ENCODE measurements around the gene LRRC14B.

The LRRC14B gene

DNA sequence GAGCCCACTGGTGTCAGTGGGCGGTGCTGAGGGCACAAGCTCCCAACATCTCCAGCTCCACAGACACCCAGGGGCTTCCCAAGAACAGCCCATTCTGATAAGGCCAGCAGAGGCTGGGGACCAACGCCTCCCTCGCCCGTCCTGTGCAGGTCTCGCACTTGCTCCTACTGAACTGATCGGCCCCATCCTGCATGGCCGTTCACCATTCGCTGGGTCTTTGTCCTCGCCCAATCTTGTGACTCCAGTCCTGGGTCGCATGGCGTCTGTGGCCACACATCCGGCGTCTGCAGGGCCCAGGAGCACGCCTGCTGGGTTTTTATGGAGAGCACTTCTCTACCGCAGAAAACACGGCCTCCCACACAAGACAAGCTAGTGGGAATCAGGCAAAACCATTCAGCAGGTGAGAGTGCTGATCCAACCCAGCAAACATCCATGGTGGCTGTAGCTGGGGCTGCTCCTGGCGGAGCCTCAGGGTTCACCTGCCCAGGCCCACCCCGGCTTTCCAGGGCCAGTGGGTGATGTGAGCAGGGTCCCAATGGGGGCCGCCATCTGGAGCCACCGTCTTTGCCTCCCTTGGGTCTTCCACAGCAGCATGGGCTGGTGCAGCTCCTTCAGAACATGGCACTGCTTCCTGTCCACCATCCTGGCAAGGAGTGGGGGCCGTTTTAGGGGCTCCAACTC, 7.4 kb downstream of the LRRC14B start:
- H3K4me3 ChIP-seq (ENCODE audit: low read depth, low read length), result no peak overlapping the region
- TF ChIP-seq, protein P1, sequence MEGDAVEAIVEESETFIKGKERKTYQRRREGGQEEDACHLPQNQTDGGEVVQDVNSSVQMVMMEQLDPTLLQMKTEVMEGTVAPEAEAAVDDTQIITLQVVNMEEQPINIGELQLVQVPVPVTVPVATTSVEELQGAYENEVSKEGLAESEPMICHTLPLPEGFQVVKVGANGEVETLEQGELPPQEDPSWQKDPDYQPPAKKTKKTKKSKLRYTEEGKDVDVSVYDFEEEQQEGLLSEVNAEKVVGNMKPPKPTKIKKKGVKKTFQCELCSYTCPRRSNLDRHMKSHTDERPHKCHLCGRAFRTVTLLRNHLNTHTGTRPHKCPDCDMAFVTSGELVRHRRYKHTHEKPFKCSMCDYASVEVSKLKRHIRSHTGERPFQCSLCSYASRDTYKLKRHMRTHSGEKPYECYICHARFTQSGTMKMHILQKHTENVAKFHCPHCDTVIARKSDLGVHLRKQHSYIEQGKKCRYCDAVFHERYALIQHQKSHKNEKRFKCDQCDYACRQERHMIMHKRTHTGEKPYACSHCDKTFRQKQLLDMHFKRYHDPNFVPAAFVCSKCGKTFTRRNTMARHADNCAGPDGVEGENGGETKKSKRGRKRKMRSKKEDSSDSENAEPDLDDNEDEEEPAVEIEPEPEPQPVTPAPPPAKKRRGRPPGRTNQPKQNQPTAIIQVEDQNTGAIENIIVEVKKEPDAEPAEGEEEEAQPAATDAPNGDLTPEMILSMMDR (conservative IDR thresholded peaks at IDR 0.05; ENCODE audit: low read depth, low read length), result no peak
- DNase-seq (ENCODE audit: low read depth), result no peak

DNA sequence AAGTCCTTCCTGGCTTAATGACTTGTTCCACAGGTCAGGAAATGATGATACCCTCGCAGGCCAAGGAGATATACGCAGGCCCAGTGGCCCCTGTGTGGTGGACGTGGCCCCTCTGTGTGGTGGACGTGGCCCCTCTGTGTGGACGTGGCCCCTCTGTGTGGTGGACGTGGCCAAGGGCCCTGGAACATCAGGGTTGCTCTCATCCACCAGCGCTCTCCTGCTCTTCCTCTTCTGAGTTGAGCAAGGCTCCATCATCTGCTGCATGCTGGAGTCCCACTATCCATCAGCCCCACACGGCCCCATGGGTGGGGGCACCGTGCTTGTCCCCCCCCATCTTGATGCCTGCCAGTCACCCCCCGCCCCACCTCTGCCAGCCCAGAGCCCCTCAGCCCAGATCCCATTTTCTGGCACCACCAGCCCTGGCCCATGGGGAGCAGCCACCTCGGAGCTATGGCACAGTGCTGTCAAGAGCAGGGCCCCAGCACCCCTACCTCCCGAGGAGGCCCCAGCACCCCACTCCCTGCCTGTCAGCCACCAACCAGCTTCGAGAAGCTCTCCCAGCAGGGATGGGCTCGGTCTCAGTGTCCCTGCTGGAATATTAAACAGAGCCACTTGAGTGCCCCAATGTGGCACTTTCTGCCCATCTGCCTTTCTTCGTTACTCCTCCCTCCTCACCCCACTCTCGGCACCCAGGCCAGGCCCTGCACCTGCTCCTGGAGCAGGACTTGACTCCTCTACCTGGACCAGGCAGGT, 8.1 kb downstream of the LRRC14B start:
- DNase-seq (ENCODE audit: low read depth), result no peak
- H3K4me3 ChIP-seq (ENCODE audit: low read depth, low read length), result no peak overlapping the region
- TF ChIP-seq, protein P1 (conservative IDR thresholded peaks at IDR 0.05; ENCODE audit: low read depth, low read length), result no peak

DNA sequence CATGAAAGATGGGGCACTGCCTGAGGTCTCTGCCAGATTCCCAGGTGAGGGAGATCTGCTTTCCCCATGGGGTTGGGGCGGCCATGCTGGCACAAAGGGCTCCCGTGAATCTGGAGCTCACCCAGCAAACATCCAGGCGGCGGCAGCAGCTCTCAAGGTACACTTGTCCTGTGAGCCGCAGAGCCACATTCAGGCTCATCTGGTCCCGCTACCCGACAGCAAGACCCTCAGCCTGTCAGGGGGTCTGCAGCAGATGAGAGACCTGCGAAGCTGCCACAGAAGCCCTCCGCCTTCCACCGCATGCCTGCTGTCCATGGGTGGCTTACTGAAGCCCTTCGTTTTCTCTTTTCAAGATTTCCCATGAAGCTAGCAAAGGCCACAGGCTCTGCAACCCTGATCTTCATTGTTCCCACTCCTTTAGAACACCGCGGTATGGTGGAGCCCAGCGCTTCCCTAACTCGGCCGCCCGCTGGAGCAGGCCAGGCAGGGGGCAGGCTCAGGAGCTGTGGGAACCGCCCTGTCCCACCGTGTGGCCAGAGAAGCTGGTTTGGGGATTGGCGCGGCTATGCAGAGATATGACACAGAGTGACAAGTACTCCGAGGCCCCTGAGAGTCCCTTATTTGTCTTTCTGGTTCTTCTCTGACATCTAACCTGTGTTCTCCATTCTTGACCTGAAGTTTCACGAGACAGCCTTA, 8.8 kb downstream of the LRRC14B start:
- TF ChIP-seq, protein P1 (conservative IDR thresholded peaks at IDR 0.05; ENCODE audit: low read depth, low read length), result no peak
- H3K4me3 ChIP-seq (ENCODE audit: low read depth, low read length), result no peak overlapping the region
- no peak for DNase-seq (ENCODE audit: low read depth)

DNA sequence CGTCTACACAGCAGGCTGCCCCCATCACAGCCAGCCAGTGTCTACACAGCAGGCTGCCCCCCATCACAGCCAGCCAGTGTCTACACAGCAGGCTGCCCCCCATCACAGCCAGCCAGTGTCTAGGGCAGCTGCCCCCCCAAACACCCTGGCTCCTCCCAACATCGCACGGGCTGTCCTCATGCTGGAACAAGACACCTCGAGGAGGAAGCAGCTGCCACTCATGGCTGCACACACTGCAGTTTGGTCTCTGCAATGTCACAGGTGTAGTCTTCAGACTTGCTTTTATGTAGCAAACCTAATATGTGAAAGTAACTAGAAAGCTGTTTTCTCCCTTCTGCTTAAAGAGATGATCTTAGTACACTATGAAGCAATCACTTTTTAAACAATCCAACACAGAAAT, 9.7 kb downstream of the LRRC14B start:
- TF ChIP-seq, protein P1 (conservative IDR thresholded peaks at IDR 0.05; ENCODE audit: low read depth, low read length), result no peak
- DNase-seq (ENCODE audit: low read depth), result no peak
- H3K4me3 ChIP-seq (ENCODE audit: low read depth, low read length), result no peak overlapping the region

DNA sequence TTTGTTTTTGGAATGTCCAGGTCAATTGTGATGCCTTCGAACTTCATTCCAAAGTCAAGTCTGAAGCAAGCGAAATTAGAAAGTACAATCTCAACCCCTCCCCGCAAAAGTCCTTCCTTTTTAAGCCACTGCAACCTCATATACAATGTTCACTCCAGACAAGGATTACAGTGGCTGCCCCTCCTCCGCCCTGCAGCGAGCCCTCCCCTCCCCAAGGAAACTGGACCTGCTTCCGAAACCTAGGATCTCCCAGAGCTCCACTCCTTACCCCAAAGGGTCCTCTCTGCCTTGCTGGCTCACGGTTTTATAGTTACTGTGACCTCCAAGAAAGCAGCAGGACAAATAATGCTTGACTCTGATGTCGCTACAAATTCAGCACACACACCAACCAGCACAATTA, 10.4 kb downstream of the LRRC14B start:
- H3K4me3 ChIP-seq (ENCODE audit: low read depth, low read length), result no peak overlapping the region
- TF ChIP-seq, protein P1 (conservative IDR thresholded peaks at IDR 0.05; ENCODE audit: low read depth, low read length), result no peak
- no peak for DNase-seq (ENCODE audit: low read depth)

DNA sequence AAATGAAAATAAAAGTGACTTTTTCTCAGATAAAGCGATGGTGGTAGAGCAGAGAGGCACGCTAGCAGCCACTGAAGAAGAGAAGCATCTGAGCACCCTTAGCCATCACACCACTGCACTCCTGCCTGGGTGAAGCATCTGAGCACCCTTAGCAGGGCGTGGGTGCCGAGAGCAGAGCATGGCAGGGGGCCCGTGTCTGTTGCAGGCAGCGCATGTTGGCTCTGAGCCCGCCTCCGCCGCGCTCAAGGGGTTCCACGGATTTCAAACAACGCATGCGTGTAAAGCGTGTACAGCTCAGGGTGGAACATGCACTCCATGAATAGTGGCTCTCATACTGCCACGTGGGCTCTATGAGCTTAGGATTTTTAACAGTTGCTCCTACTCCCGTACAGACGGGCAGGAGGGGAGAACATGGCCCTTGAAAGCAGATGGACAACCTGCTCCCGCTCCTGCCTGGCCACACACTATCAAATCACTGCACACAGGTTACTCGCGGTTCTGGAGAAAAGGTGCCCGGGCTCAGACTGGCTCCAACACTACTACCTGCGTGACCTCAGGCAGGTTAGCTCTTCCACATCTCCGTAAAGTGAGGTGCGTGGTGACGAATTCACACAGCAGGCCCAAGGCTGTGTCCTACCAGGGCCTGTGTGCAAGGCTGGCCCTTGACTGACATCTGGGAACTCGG, 12.1 kb downstream of the LRRC14B start:
- TF ChIP-seq, protein P1 (conservative IDR thresholded peaks at IDR 0.05; ENCODE audit: low read depth, low read length), result no peak
- no peak overlapping the region for H3K4me3 ChIP-seq (ENCODE audit: low read depth, low read length)
- no peak for DNase-seq (ENCODE audit: low read depth)
